ENCODE measurements around the gene PLA2G4D. TPM values are rescaled to one million over a fixed set of nuclear protein-coding genes. Genes with fewer than 3 reads are reported as not detected.

Gene PLA2G4D
- polyA plus RNA-seq, 1 donor from 2014 or later: not detected

GRCh38 chr15:42064271-42064670, 30.1 kb downstream of the PLA2G4D start:
- H3K9ac ChIP-seq (ENCODE audit: low read length): no peak overlapping the region
- H3K9me3 ChIP-seq (ENCODE audit: low read length): no peaks in the 10 kb centered on the region
- H2AFZ ChIP-seq (ENCODE audit: low read depth, low read length): no peak overlapping the region
- TF ChIP-seq CTCF (IDR thresholded peaks at IDR 0.05; ENCODE audit: poor library complexity, severe bottlenecking): no peak
- TF ChIP-seq EP300 (conservative IDR thresholded peaks at IDR 0.05; ENCODE audit: poor library complexity, severe bottlenecking): no peak
- no peak for TF ChIP-seq TAF1 (IDR thresholded peaks at IDR 0.05; ENCODE audit: low read depth)
- no peak for TF ChIP-seq EZH2 (IDR thresholded peaks at IDR 0.05; ENCODE audit: borderline replicate concordance, insufficient read depth, low read length, poor library complexity, severe bottlenecking)
- no peak for TF ChIP-seq MXI1 (conservative IDR thresholded peaks at IDR 0.05; ENCODE audit: poor library complexity, severe bottlenecking)
- TF ChIP-seq POLR2AphosphoS5 (IDR thresholded peaks at IDR 0.05): no peak
- no peak for TF ChIP-seq SMC3 (conservative IDR thresholded peaks at IDR 0.05; ENCODE audit: poor library complexity)
- TF ChIP-seq REST (IDR thresholded peaks at IDR 0.05; ENCODE audit: borderline replicate concordance): no peak
- TF ChIP-seq RAD21 (conservative IDR thresholded peaks at IDR 0.05): no peak
- H4K20me1 ChIP-seq (ENCODE audit: insufficient read depth): no peaks in the 10 kb centered on the region
- H3F3A ChIP-seq (ENCODE audit: insufficient read depth, low read length, poor library complexity, severe bottlenecking): no peaks in the 10 kb centered on the region
- H3K79me2 ChIP-seq (replicated peaks; ENCODE audit: insufficient read depth, low read length): no peaks in the 10 kb centered on the region
- H3K4me3 ChIP-seq (ENCODE audit: low read length): no peak overlapping the region
- H3K27ac ChIP-seq (ENCODE audit: low read length): no peak overlapping the region
- H3K9me2 ChIP-seq (ENCODE audit: insufficient read depth, low read length): no peaks in the 10 kb centered on the region
- H3K4me2 ChIP-seq (ENCODE audit: low read length): no peak overlapping the region
- H3K27me3 ChIP-seq (ENCODE audit: insufficient read depth, low read depth, low read length): no peaks in the 10 kb centered on the region
- no peaks in the 10 kb centered on the region for H3K36me3 ChIP-seq (ENCODE audit: insufficient read depth, low read length)

GRCh38 chr15:42063122-42063848, 31.1 kb downstream of the PLA2G4D start:
- Histone ChIP-seq H3K79me2 (replicated peaks; ENCODE audit: insufficient read depth, low read length) (no peaks in the 10 kb centered on the region), H3K4me2 (ENCODE audit: low read length) (no peak overlapping the region), H3K9me2 (ENCODE audit: insufficient read depth, low read length) (no peaks in the 10 kb centered on the region), H3K9me3 (ENCODE audit: low read length) (no peaks in the 10 kb centered on the region), H3F3A (ENCODE audit: insufficient read depth, low read length, poor library complexity, severe bottlenecking) (no peaks in the 10 kb centered on the region), H4K20me1 (ENCODE audit: insufficient read depth) (no peaks in the 10 kb centered on the region), H2AFZ (ENCODE audit: low read depth, low read length) (no peak overlapping the region), H3K27me3 (ENCODE audit: insufficient read depth, low read depth, low read length) (no peaks in the 10 kb centered on the region), H3K27ac (ENCODE audit: low read length) (no peak overlapping the region), H3K9ac (ENCODE audit: low read length) (no peak overlapping the region), H3K36me3 (ENCODE audit: insufficient read depth, low read length) (no peaks in the 10 kb centered on the region), H3K4me3 (ENCODE audit: low read length) (no peak overlapping the region)
- TF ChIP-seq RAD21 (conservative IDR thresholded peaks at IDR 0.05): no peak
- no peak for TF ChIP-seq POLR2AphosphoS5 (IDR thresholded peaks at IDR 0.05)
- TF ChIP-seq REST (IDR thresholded peaks at IDR 0.05; ENCODE audit: borderline replicate concordance): no peak
- no peak for TF ChIP-seq TAF1 (IDR thresholded peaks at IDR 0.05; ENCODE audit: low read depth)
- TF ChIP-seq MXI1 (conservative IDR thresholded peaks at IDR 0.05; ENCODE audit: poor library complexity, severe bottlenecking): no peak
- no peak for TF ChIP-seq SMC3 (conservative IDR thresholded peaks at IDR 0.05; ENCODE audit: poor library complexity)
